NOMO-1 treated with DMSO at 0.1 percent for 48 hours (cell line): Measurements from ENCODE around the gene ARRDC1.
"Not testable (repeated sequence)": the region's sequence is repeated elsewhere in the genome, so short reads cannot be mapped to it uniquely, and the experiment has no call there.

ENCODE experiments used
- DNase-seq: peaks from one replicate; lab custom pipeline; 2025; ENCODE audit not compliant: unreplicated experiment; lab: John Stamatoyannopoulos, UW

The ARRDC1 gene

DNA sequence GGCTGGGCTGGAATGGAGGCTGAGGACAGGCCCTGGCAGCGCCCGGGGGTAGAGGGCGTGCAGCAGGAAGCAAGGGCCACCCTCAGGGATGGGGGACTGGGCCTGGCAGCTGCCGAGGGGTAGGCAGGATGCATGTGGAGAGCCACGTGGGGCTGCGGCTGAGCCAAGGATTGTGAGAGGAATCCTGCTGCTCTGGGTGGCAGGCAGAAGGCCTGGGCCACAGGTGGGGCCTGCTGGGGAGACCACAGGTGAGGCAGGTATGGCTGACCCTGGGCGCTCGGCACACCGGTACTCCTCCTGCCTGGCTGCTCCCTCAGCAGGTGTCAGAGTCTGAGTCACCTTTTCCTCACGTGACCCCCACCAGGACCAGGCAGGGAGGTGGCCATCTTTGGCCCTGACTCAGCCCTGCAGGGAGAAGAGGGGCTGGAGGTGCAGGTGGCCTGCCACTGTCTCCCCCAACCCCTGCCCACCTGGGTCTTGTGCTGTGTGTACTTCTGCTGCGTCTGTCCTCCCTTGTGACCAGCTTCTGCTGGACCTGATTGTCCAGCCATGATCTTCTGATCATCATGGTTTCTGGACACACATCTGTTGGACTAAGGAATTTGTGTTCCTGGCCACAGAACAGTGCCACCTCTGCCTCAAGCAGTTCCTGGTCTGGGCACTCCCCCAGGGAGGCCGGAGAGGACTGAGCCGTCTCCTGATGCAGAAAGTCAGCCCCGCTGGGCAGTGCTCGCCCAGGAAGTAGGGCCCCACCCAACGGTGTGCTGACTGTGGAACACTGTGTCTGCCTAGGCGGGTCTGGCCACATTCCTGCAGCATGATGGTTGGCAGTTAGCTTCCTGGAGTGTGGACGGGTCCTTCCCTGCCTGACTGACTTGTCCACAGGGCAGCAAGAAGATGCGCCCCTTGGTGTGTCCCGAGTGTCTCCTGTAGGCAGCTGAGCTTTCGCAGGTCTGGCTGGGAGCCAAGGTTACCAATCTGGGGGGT, 6.4 kb downstream of the ARRDC1 start:
- DNase-seq: no peak

DNA sequence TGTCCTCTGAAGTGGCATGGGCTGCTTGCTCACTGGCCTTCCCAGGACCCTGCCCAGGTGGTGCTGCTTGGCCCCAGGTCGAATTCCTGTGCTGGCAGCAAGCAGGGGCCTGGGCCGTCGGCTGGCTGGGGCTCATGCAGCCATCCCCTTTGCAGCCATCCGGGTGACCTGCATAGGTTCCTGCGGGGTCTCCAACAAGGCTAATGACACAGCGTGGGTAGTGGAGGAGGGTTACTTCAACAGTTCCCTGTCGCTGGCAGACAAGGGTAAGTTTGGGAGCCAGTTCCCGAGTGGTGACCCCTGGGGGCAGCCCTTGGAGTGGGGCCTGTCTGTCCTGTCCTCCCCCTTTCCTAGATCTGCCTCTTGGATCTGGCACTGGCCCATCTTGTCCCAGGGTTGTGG, 7.3 kb downstream of the ARRDC1 start:
- no peak for DNase-seq

DNA sequence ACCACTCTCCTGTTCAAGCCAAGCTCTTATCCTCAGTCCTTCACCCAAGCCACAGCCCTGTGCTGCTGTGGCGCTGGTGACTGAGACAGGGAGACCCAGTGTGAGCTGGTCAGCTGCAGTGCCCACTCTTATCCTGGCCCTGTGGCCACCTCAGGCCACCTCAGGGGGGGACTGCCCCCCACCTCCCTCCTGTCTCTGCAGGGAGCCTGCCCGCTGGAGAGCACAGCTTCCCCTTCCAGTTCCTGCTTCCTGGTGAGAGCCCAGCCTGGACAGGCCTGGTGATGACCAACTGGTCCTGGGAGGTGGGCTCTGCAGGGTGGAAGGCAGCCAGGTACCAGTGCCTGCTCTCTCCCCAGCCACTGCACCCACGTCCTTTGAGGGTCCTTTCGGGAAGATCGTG, 7.8 kb downstream of the ARRDC1 start:
- DNase-seq: no peak

DNA sequence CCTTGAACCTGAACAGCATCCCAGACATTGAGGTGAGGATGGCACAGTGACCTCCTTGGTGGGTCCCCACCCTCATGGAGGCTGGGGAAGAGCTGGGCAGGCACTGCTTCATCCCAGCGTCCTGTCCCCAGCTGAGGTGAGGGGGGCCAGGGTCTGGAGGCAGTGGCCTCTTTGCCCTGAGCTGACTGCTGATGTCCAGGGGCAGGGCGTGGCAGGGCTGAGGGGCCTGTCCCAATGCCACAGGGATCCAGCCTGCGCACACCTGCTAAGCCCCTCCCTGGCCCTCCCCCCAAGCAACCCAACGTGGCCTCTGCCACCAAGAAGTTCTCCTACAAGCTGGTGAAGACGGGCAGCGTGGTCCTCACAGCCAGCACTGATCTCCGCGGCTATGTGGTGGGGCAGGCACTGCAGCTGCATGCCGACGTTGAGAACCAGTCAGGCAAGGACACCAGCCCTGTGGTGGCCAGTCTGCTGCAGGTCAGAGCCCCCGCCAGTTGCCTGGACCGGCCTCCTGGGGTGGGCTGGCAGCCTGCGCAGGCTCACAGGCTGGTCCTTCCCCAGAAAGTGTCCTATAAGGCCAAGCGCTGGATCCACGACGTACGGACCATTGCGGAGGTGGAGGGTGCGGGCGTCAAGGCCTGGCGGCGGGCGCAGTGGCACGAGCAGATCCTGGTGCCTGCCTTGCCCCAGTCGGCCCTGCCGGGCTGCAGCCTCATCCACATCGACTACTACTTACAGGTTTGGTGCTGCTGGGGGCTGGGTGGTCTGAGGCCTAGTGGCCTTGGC, 8.4 kb downstream of the ARRDC1 start:
- no peak for DNase-seq

DNA sequence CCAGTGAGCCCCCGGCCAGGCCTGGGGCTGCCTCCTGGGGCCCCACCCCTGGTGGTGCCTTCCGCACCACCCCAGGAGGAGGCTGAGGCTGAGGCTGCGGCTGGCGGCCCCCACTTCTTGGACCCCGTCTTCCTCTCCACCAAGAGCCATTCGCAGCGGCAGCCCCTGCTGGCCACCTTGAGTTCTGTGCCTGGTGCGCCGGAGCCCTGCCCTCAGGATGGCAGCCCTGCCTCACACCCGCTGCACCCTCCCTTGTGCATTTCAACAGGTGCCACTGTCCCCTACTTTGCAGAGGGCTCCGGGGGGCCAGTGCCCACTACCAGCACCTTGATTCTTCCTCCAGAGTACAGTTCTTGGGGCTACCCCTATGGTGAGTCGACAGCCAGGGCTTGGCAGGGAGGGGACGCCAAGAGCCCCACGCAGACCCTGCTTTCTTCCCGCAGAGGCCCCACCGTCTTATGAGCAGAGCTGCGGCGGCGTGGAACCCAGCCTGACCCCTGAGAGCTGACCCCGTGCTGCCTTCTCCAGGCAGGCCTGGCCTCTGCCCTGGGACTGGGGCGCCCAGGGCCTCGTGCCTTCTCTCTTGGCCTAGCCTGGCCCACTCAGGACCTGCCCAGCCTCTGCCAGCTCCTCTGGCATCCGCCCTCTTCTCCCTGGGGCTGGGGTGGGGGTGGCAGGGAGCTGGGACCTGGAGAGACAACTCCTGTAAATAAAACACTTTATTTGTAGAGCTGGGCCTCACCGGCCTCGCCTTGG, 9.3 kb downstream of the ARRDC1 start:
- no peak for DNase-seq

DNA sequence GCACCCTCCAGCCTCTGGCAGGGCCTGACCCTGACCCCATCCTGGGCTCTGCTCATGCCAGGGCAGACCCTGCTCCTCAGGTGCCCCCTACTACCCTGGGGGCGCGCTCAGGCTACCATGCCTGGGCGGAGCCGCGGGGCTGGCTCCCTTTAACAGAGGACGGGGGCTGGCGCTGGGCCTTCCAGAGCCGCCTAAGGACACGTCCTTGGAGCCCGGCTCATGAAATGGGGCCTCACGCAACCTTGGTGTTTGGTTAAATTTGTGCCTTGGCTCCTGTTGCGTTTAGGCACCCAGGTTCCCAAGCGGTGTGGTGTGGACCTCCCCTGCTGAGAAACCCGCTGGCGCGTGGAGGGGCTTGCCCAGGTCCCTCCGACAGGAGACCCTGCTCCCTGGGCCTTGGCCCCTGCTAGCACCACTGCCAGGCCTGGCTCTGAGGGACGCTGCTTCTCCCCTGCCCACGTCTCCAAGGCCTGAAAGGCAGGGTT, 9.9 kb downstream of the ARRDC1 start:
- DNase-seq: no peak

DNA sequence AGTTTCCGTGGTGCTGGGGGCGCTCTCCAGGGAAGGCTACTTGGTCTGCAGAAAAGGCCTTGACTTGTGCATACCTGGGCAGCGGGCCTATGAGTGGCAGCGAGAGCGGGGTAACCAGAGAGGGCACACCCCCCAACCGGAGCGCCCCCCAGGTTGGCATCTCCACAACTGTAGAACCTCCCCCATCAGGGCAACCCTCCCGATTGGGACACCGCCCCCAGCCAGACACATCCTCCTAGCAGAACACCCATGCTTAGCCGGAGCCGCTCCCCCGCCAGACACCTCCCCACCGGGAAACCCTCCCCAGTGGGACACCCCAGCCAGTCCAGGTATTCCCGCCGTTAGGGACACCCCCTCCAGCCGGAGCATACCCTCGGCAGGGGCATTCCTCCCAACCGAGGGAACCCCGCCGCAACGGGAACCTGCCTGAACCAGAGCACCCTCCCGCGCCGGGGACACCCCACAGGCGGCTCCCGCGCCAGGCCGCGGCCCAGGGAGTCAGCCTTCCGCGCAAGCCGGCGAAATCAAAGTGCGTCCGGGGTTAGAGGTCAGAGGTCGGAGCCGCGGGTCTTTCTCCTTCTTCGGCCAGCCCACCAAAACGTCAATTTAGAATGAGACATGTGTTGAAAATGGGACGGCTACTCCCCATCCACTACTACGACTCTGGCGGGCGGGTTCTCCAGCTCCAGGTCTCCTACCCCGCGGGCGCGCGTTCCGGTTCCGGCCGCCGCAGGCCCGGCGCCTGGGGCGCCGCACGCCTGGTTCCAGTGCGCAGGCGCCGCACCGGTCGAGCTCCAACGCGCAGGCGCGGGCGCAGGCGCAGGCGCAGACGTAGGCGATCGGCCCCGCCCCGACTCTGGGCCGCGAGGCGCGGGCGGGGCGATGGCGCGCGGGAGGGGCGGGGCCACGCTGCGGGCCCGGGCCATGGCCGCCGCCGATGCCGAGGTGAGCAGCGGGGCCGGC, 12.9 kb downstream of the ARRDC1 start, which contains the start of gene EHMT1:
EHMT1 (plus strand) TSS at position 901 of the 963 bp plus-strand sequence; CDS start at position 925, 24 bp downstream.
- peak; percentile 89 for DNase-seq

DNA sequence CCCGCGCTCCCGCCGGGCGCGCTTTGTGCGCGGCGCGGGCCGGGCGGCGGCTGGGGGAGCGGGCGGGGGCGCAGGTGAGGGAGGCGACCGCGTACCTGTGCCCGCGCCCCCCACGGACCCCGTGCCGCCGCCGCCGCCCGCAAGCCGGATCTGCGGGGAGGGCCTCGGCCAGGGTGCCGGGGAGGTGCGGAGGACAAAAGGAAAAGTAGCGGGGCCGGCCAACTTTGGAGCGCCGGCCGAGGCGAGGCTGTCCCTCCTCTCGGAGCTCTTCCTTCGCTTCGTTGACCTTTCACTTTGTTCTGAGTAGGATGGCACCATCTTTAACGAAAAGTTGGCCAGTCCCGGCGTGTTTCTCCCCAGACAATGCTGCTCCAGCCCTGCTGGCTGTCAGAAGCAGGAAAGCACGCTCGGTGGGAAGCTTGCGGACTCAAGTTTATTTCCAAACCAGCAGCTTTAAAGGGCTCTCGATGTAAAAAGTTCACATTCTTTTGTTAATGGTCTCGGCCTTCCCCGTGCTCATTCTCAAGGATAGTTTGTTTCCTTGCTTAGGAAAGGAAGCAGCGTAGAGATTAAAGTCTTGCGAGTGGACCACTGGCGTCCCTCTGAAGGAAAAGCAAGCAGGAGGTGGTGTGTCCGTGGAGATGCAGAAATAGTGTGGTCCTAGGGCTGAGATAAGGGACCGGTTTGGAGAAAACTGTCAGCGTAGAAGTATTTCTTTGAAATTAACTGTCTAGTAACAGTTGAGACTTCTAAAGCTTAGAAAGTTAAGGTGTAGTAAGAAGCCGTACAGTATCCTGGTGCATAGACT, 14.0 kb downstream of the ARRDC1 start:
- DNase-seq: peak; percentile 49

DNA sequence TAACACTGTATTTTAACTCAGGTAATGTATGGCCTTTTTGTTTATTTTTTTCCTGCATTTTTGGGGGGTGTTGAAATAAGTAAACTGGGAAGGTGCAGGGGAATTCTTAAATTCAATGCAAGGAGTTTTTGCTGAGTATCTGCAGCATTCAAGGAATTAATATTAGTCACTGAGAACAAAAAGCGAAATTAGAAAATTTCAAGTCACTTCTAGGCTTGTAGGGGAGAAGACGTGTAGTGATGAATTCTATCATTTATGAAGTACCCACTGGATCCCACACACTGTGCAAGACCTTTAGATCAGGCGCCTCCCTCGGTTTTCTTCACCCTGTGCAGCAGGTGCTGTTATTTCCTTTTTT, 14.5 kb downstream of the ARRDC1 start:
- DNase-seq: no peak

DNA sequence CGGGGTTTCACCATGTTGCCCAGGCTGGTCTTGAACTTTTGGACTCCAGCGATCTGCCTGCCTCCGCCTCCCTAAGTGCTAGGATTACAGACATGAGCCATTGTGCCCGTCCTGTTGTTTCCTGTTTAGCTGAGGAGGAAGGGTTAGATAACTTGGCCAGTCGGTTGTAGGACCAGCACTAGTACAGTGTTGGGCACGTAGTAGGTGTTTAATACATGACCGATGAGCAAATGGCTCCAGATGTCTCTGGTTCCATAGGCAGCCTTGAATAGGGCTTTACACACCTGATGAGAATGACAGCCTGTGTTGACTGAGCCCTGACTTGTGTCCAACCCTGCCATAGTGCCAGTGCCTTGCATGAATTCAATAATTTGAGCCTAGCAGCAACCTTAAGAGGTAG, 15.1 kb downstream of the ARRDC1 start:
- no peak for DNase-seq

DNA sequence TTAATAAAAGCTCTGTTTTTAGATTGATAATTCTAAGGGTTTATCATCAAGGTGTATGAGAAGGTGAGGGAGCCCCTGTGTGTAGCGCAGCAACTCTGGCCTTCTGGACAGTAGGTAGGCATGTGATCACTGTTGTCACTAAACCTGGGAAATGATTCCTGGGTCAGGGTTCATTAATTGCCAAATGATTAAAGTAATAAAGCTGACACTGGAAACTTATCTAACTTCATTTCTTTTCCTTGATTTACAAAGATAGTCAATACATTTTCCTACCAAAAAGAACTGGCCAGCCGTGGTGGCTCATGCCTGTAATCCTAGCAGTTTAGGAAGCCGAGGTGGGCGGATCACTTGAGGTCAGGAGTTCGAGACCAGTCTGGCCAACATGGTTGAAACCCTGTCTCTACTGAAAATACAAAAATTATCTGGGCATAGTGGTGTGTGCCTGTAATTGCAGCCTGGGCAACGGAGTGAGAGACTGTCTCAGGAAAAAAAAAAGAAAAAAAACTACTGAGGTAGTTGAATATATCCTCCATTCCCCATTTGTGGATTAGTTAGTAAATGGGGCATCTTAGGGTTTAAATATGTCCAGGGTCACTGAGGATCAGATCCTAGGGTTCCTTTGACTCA, 15.8 kb downstream of the ARRDC1 start:
- peak; percentile 19 for DNase-seq

DNA sequence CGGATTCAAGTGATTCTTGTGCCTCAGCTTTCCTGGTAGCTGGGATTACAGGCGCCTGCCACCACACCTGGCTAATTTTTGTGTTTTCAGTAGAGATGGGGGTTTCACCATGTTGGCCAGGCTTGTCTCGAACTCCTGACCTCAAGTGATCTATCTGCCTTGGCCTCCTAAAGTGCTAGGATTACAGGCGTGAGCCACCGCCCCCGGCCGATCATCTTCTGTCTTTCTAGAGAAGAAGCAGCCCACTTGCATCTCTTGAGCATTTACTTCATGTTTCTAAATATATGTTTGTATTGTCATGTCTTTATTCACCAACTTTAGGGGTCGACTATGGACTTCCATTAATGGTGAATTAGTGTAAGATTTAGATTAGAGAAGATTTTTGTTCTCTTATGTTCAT, 16.7 kb downstream of the ARRDC1 start:
- DNase-seq: not testable (repeated sequence)

DNA sequence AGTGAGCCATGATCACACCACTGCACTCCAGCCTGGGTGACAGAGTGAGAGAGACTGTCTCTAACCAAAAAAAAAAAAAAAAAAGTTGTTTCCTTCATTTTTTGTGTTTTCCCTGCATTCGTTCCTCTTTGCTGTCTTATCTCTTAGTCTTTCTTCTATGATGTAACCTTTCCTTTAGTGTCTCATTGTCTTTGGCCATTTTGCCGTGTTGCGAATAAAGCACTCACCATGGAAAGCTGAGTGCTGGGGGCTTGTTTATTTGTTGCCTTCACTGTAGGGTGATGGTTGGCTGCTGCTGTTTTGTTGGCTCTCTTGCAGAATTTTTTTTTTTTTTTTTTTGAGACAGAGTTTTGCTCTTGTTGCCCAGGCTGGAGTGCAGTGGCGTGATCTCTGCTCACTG, 21.0 kb downstream of the ARRDC1 start:
- DNase-seq: peak; percentile 44

DNA sequence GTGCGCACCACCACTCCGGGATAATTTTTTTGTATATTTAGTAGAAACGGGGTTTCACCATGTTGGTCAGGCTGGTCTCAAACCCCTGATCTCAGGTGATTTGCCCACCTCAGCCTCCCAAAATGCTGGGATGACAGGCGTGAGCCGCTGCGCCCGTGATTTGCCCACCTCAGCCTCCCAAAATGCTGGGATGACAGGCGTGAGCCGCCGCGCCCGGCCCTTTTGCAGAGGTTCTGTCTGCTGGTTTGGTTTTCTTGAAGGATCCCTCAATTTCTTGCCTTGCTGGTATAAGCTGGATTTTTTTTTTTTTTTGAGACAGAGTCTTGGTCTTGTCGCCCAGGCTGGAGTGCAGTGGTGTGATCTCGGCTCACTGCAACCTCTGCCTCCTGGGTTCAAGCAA, 21.9 kb downstream of the ARRDC1 start:
- not testable (repeated sequence) for DNase-seq

DNA sequence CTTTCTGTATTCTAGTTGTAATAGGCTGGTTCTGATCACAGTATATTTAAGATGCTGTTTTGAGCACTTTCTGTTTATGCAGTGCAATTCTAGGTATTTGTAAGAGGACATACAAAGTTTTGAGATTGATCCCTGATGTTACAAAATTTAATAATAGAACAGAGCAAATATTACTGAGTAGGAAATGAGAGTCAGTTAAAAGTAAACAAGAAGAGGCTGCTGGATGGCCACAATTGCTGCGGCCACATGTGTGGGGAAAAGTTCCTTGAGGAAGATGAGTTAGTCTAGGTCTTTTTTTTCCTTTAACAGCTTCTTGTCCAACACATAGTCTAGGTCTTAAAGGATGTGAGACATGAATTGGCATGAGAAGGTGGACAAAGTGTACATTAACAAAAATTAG, 24.6 kb downstream of the ARRDC1 start:
- no peak for DNase-seq

DNA sequence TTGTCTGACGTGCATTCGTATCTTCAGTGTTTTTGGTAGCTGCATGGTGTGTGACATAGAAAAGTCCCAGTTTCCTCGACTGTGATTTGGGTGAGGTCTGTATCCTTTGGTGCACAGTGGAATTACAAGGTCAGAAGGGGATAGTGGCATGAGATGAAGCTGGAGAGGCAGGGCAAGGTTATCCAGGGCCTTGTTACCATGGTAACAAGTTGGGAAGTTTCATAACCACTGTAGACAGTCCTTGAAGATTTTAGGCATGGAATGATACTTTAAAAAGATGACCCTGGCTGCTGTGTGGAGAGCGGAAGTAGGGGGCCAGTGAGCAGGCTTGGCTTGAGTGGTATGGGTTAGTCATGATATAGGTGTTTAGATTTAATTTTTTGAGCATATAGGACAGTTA, 25.2 kb downstream of the ARRDC1 start:
- no peak for DNase-seq

DNA sequence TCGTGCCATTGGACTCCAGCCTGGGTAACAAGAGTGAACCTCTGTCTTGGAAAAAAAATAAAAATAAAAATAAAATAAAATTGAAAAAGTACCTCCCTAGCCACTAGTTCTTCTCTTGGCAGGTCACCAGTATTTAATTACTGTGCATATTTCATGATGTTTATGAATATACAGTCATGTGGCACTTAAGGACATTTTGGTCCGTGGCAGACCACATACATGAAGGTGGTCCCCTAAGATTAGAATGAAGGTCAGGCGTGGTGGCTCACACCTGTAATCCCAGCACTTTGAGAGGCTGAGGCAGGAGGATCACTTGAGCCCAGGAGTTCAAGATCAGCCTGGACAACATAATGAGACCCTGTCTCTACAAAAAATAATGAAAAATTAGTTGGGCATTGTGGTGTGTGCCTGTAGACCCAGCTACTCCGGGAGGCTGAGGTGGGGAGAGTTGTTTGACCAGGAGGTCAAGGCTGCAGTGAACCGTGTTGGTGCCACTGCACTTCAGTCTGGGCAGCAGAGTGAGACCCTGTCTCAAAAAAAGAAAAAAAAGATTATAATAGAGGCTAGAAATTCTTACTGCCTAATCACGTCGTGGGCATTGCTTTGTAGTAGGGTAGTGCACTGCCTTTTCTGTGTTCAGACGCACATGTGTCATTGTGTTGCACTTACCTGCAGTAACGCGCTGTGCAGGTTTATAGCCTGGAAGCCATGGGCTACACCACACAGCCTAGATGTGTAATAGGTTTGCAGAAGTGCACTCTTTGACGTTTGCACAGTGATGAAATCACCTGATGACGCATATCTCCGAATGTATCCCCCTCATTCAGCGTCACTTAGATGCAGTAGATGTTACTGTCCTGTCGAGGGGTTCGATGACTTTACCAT, 26.1 kb downstream of the ARRDC1 start:
- DNase-seq: peak; percentile 15
